Amygdala (tissue), 56 donors: ENCODE results near the gene REG4.
A peak's percentile ranks its signal among the peaks of the same experiment; 100 is the strongest.

ENCODE experiments used
- DNase-seq, 56 donors: peaks; one replicate each; lab custom pipeline; 2025; lab: John Stamatoyannopoulos, UW

REG4 gene

DNA sequence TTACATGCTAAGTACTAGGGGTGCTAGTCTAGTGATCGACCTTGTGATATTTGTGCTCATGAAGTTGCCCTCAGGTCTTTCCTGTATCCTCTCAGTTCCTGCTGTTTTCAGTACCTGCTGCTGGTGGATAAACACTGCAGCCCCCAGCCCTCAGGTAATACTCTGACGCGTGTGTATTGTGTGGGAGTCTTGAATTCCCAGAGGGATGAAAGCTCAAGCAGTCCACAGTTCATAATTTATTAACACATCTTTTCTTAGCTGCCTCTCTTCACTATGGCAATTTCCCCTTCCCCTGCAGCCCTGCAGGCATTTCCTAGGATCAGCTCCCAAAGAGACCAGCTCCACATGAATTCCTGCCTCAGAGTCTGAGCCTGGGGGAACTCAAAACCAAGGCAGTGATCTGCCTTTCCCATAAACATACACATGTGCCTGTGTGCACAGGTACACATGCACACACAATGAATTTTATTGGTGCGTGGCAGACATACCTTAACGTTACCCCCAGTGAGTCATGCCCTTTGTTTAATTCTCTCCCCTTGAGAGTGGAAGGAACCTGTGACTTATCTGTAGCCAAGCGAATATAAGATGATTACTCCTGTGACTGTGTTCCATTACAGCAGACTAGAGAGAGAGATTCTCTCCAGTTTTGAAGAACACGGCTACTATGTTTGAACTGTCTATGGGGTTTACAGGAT, 28.5 kb downstream of the REG4 start:
- DNase-seq = no peak

DNA sequence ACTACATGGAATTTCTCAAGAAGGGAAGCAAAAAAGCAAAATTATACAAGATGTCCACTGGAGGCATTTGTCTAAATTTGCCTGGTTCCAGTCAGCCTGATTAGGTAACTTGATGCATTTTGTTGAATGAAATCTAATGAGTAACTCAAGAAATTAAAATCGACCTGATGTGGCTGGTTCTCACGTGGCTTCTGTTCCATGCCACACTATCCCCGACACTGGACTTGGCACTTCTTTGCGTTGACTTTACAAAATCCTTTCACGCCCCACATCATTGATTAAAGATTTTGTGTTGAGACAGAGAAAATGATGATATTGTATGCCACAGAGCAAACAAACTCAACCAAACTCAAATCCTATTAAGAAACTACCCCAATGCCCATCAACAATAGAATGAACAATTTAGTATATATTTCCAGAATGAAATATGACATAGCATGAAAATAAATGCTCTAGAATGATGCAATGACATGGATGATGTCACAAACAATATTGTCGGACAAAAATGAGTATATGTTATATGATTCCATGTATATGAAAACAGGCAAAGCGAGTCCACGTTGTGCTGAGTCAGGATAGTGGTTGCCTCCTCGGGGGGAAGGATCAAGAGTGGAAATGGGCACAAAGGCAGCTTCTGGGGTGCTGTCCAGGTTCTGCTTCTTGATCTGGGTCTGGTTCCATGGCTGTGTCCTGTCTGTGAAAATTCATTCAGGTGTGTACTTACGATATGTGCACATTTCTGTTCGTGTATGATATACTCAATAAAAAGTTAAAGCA, 29.6 kb downstream of the REG4 start:
- DNase-seq = no peak

DNA sequence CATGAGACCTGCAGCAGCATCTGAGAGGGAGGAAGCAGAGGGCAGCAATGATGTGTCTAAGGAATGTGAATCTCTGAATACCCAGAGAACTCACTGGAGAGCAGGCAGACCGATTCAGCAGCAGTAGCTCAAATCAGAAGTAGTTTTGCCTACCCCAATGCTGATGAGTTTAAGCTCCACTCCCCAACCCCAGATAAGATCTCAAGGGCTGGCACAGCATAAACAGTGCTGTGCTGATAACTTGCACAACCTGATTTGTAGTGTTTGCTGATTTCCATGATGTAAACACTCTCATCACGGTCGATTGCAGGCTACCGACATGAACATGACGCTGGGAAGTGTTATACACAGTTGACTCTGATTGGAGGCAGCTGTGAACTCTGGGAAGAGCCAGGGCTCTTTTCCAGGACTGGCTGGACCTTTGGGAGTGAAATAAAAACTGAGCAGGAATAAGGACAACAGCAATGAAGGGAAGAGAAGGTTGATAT, 31.3 kb downstream of the REG4 start:
- no peak for DNase-seq

GRCh38 chr1:119778886-119779560, 32.2 kb downstream of the REG4 start:
- DNase-seq = no peak

DNA sequence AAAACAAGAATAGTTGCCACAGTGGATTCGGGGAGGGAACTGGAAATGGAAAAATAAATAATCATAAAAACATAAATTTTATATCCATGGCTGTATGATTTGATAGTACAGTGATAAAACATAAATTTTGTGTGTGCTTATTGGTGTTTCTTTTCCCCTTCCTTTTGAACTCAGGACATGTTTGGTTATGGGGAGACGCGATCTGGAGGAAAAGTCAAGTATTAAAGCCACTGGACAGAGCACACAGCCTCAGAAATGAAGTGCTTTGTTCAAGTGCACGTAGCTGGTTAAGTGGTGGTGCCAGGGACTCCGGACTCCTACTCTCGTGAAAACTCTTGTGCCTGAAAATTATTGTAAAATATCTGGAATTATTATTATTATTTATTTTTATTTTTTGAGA, 32.9 kb downstream of the REG4 start:
- DNase-seq = no peak

DNA sequence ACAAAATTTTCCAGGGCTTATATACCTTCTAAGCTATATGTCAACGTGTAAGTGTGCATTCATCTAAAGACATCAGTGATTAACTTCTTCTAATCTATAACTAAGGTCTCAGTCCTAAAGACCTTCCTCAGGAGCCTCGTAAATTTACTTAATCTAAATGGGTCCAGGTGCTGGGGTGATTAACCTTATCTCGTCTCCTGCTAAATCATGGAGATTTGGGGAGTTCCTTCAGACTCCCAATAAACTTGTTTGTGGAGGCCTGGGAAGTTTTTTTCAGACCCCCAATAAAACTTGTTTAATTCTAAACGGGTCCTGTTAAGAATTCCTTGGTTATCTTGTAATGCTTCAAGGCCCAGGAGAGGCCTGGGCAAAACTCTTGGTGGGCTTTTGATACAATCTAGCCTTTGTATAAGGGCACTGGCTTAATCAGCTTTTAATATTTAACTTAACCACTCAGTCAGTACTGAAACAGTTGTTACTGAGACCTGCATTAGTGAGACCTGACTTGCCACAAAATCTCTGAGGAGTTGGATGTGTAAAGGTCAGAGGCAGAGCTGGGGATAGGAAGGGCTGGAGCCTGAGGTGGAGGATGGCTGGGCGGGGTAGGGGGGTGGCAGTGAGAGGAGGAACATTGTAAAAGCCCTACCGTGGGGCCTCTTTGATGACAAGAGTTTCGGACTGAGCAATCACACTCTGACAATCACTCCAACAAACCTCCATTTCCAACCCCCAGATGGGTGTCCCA, 36.3 kb downstream of the REG4 start:
- DNase-seq = no peak

- DNase-seq = no peak
These were observed 37.5 kb downstream of the REG4 start for GRCh38 chr1:119773711-119774241.

- no peak for DNase-seq
These were observed 39.0 kb downstream of the REG4 start for GRCh38 chr1:119772298-119772697.

- DNase-seq = no peak
These were observed 39.5 kb downstream of the REG4 start for GRCh38 chr1:119771770-119772169.

GRCh38 chr1:119771016-119771415, 40.2 kb downstream of the REG4 start:
- peak in 24 of 56 donors; percentile 4 to 71 (median 22) for DNase-seq

DNA sequence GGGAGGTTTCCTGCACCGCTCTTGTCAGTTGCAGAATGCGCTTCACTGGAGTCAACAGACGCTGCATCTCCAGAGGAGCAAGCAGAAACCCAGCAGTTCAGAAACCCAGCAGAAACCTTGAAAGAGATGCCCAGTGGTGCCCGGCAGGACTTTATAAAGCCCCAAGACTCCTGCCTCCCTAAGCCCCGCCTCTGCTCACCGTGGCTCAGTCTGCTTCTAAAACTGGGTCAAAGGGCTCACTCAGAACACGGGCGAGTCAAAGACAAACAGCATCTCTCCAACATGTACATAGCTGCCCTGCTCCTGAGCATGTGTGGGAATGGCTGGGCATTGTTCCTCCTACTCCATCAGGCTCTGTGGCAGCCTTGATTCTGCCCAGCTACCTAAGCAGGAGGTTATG, 42.5 kb downstream of the REG4 start, which contains the start of gene HMGCS2:
TSS of gene HMGCS2 (minus strand) at position 128 of the 400 bp plus-strand sequence. CDS start at position 67, 61 bp downstream.
- no peak for DNase-seq

GRCh38 chr1:119767486-119767885, 43.8 kb downstream of the REG4 start:
- DNase-seq = no peak

GRCh38 chr1:119766374-119766794, 44.9 kb downstream of the REG4 start:
- peak in 14 of 56 donors; percentile 1 to 47 (median 15) for DNase-seq

DNA sequence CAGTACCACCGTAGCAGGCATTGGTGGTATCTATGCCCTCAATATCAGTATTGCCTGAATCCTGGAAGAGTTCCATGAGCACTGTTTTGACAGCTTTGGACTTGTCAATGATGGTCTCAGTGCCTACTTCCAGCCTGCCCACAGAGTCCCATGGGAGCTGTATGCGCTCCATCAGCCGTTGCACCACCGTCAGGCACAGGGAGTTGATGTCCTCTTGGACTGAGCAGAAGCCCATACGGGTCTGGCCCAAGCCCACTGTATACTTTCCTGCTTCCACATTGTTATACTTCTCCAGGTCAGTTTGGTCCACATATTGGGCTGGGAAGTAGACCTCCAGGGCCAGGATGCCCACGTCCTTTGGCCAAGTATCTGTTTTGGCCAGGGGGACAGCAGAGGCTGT, 47.0 kb downstream of the REG4 start:
- no peak for DNase-seq

DNA sequence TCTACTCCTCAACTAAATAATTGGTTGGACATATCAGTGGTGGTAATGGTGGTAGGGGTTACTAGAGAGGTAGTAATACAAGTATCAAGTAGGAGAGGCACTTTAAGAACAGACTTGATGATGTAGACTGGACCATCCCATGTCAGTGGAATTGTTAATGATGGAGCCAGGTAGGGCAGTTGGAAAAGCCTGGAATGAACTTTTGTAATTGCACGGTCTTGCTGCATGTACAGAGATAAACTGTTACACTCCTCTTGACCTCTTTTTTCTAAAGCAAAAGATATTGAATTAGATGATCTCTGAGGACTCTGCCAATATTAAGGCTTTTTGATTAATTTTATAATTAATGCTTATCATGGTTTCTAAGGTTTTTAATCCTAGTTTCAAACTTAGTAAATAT, 48.3 kb downstream of the REG4 start:
- no peak for DNase-seq

DNA sequence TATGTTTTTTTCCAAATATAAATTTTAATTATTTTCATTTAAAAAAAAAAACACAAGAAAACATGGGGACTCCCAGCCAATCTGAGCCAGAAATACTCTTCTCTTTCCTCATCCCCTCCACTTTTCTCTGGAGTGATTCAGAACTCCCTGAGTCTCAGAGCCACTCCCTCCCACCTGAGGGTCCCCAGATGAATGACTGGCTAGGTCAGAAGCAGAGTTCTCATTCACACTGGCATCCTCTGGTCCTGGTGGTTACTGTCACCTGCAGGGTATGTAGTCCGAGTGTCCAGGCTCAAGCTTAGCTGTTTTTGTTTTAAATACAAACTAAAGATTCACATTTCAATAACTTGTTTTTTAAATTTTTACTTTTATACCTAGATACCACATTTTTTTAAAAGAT, 48.9 kb downstream of the REG4 start:
- no peak for DNase-seq

- DNase-seq = no peak
These were observed 52.7 kb downstream of the REG4 start for GRCh38 chr1:119758584-119758983.

GRCh38 chr1:119752592-119752991, 58.7 kb downstream of the REG4 start:
- no peak for DNase-seq

- no peak for DNase-seq
These were observed 63.2 kb downstream of the REG4 start for GRCh38 chr1:119748040-119748439.

- DNase-seq = no peak
These were observed 63.8 kb downstream of the REG4 start for GRCh38 chr1:119747451-119747850.
